Skeletal muscle satellite cell (primary cell): ENCODE measurements around the gene CAMKMT.
"Not testable (repeated sequence)": the region's sequence is repeated elsewhere in the genome, so short reads cannot be mapped to it uniquely, and the experiment has no call there.

Experiments
- H3K27me3 ChIP-seq: 2 replicates; pipeline ENCODE4 v1.7.0; 2013; ENCODE audit warnings: low read length; ENCODE audit not compliant: control insufficient read depth, insufficient read depth
- H3K36me3 ChIP-seq: 2 replicates; pipeline ENCODE4 v1.7.0; 2013; ENCODE audit warnings: mild to moderate bottlenecking, control low read depth, low read length; ENCODE audit not compliant: insufficient read depth
- H3K4me1 ChIP-seq: 2 replicates; pipeline ENCODE4 v1.7.0; 2013; ENCODE audit warnings: low read length; ENCODE audit not compliant: control insufficient read depth, insufficient read depth
- H3K4me2 ChIP-seq: 2 replicates; pipeline ENCODE4 v1.7.0; 2013; ENCODE audit warnings: mild to moderate bottlenecking, low read length
- H3K4me3 ChIP-seq: 2 replicates; pipeline ENCODE4 v1.7.0; 2013; ENCODE audit warnings: low read length
- H3K9ac ChIP-seq: 2 replicates; pipeline ENCODE4 v1.7.0; 2013; ENCODE audit warnings: mild to moderate bottlenecking, low read depth, low read length, moderate library complexity
- H3K9me3 ChIP-seq: replicated peaks from 2 replicates; pipeline ENCODE4 v1.7.0; 2013; ENCODE audit warnings: mild to moderate bottlenecking, control low read depth, low read length

The CAMKMT gene

GRCh38 chr2:44578471-44579093, 216.8 kb downstream of the CAMKMT start:
- H3K4me1 ChIP-seq: peaks cover 22% of the 10 kb centered on the region
- no peaks in the 10 kb centered on the region for H3K36me3 ChIP-seq
- H3K27me3 ChIP-seq: no peaks in the 10 kb centered on the region
- H3K9ac ChIP-seq: no peak overlapping the region
- no peak overlapping the region for H3K4me3 ChIP-seq
- H3K9me3 ChIP-seq: no peaks in the 10 kb centered on the region
- peak overlapping the region; percentile 40 for H3K4me2 ChIP-seq

DNA sequence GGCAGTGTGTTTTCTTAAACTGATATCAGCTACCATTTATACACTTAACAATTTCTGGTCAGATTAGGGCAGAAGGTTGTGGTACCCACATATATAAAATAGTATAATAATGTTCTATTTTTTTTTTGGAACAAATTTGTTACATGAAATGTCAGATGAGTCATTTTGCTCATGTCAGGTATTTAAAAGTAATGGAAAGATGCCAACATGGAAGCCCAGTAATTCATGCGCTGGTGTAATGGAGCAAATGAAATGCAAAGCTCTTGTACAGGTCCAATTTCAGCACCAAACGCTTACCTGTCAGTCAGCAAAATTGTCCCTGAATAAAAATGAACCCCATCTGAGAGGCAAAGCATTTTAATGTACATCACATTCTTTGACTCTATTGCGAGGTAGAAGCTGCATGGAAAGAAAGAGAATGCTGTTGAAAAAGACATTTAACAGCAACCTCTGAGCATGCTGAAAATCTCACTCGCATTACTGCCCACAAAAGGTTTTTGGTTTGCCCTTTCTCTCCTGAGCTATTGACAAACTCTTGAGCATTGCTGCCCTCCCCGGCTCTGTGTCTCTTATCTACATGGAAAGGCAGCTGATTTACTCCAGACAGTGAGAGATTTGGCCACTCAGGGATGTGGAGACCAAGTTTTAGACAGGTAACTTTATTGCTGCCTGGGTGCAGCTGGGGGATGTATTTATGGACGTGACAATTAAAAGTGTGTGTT, 217.5 kb downstream of the CAMKMT start:
- Histone ChIP-seq H3K4me1 (peaks cover 22% of the 10 kb centered on the region), H3K4me2 (peak overlapping the region; percentile 40), H3K9me3 (no peaks in the 10 kb centered on the region), H3K27me3 (no peaks in the 10 kb centered on the region), H3K36me3 (no peaks in the 10 kb centered on the region), H3K9ac (no peak overlapping the region), H3K4me3 (no peak overlapping the region)

GRCh38 chr2:44579837-44580230, 218.1 kb downstream of the CAMKMT start:
- Histone ChIP-seq H3K27me3 (no peaks in the 10 kb centered on the region), H3K4me1 (peaks cover 22% of the 10 kb centered on the region), H3K36me3 (no peaks in the 10 kb centered on the region), H3K9ac (no peak overlapping the region), H3K4me2 (no peak overlapping the region), H3K9me3 (no peaks in the 10 kb centered on the region), H3K4me3 (no peak overlapping the region)

DNA sequence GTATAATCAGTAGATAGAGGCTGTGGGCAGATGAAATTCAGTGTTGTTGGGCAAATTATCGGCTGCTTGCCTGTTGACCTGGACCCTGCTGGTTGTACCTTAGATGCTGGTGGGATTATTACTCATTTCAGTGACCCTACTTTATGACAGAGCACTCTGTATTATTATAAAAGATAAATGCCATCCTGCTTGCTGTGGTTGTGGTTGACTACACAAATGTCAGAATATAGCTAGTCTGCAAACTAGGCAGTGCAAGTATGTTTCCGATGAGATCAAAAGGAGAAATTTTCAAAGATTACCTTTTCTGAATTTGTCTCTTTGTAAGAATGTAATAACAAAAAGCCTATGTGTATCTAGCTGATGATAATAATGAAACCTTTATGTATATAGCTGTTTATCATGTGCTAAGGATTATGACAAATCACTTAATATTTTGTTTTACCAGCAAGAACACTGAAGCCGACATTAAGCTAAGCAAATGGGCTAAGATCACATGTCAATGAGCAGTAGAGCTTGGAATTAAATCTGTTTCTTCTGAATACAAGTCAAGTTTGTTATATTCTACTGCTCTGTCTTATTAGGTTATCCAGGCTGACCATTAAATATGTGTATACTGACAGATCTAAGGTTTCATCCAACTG, 219.2 kb downstream of the CAMKMT start:
- Histone ChIP-seq H3K27me3 (no peaks in the 10 kb centered on the region), H3K4me1 (peaks cover 22% of the 10 kb centered on the region), H3K9me3 (no peaks in the 10 kb centered on the region), H3K4me3 (no peak overlapping the region), H3K9ac (no peak overlapping the region), H3K36me3 (no peaks in the 10 kb centered on the region), H3K4me2 (no peak overlapping the region)

DNA sequence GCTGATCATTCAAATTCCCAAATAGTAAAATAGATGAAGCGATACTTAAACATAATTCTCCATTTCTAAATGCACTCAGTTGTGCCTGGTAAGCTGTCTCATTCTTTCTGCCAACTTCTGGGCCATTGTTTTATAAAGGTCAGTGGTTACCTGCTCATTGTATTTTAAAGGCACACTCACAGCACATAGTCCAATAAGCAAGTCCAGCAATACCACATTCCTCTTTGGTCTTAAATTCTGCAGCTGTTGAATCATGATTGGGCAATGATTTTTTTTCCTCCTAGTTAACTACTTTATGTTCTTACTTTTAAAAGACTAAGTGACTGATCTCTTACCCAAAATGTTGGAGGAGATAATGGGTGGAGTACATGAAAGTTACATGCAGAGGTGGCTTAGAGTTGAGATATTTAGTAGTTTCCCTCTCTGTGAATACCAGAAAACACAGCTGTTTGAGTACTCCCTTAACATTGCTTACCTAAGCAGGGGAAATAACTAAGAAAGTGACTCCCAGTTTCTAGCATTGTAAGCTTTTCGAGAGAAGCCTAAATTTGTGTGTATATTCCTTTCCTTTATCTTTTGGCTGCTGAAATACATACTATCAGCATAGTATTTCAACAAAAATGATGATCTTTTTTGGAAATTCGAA, 220.7 kb downstream of the CAMKMT start:
- Histone ChIP-seq H3K9me3 (no peaks in the 10 kb centered on the region), H3K4me2 (no peak overlapping the region), H3K4me3 (no peak overlapping the region), H3K4me1 (peaks cover 22% of the 10 kb centered on the region), H3K36me3 (no peaks in the 10 kb centered on the region), H3K27me3 (no peaks in the 10 kb centered on the region), H3K9ac (no peak overlapping the region)

- H3K36me3 ChIP-seq, H3K4me2 ChIP-seq, H3K9ac ChIP-seq, H3K4me1 ChIP-seq, H3K27me3 ChIP-seq, H3K4me3 ChIP-seq, H3K9me3 ChIP-seq: not testable (repeated sequence)
Measured at GRCh38 chr2:44595615-44596014, 233.9 kb downstream of the CAMKMT start.

- no peak overlapping the region for H3K9ac ChIP-seq
- H3K9me3 ChIP-seq: no peaks in the 10 kb centered on the region
- H3K4me1 ChIP-seq: no peaks in the 10 kb centered on the region
Measured at GRCh38 chr2:44596537-44597320, 235.0 kb downstream of the CAMKMT start.

DNA sequence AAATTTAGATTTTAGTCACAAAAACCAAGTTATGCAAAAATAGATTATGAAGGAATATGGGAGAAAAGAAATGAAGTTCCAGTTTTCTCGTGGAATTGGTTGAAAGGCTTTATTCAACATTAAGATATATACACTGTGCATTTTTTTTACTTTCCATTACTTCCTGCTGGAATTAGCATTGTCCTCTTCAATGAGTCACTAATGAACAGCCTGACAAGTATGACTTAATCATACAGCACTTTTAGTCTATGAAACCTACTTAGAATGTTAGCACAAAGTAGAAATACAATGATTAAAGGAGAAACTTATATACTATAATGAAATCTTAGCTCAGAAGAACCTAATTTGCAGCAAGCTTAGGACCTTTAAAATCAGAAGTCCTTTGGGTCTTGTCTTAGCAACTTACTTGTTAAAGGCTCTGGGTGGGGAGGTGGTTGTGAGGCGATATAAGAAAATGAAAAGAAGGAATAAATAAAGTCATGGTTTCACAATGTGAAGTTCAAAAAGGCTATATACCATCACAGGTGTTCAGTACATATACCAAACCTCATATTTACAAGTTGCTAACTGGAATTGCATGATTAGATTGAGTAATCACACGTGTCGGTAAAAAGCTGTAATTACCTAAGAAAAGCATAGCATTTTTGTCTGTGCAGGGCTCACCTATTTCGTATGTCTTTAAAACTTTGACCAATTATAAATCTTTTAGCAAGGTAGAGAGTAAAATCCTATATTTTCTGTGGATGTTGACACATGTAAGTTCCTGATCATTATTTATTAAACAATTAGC, 236.8 kb downstream of the CAMKMT start:
- H3K36me3 ChIP-seq: no peaks in the 10 kb centered on the region
- H3K4me2 ChIP-seq: no peak overlapping the region

More at GRCh38 chr2:44596537-44597320, 235.0 kb downstream of the CAMKMT start:
- no peak overlapping the region for H3K4me3 ChIP-seq
- no peaks in the 10 kb centered on the region for H3K36me3 ChIP-seq
- no peaks in the 10 kb centered on the region for H3K27me3 ChIP-seq
- H3K4me2 ChIP-seq: no peak overlapping the region

DNA sequence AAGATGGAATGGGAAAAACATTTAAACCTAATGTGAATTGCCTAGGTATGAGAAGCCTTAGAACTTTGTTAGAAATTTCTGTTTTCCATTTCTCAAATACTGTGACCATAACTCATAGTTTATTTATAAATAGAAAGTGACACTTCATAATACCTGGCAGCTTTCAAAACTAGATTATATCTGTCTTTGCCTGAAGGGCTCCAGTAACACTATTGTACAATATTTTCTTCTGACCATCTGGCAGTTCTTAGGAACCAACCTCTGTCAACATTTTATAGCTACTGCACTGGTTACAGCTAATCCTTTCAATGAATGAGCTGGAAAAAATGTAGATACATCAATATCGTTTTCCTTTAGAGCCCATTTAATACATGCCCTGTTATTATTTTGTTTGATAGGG, 237.4 kb downstream of the CAMKMT start:
- no peaks in the 10 kb centered on the region for H3K27me3 ChIP-seq
- H3K9me3 ChIP-seq: no peaks in the 10 kb centered on the region
- no peaks in the 10 kb centered on the region for H3K36me3 ChIP-seq
- no peaks in the 10 kb centered on the region for H3K4me1 ChIP-seq
- no peak overlapping the region for H3K4me2 ChIP-seq
- no peak overlapping the region for H3K4me3 ChIP-seq
- no peak overlapping the region for H3K9ac ChIP-seq

More for the DNA sequence above, 236.8 kb downstream of the CAMKMT start:
- Histone ChIP-seq H3K4me3 (no peak overlapping the region), H3K9ac (no peak overlapping the region), H3K9me3 (no peaks in the 10 kb centered on the region), H3K4me1 (no peaks in the 10 kb centered on the region), H3K27me3 (no peaks in the 10 kb centered on the region)

DNA sequence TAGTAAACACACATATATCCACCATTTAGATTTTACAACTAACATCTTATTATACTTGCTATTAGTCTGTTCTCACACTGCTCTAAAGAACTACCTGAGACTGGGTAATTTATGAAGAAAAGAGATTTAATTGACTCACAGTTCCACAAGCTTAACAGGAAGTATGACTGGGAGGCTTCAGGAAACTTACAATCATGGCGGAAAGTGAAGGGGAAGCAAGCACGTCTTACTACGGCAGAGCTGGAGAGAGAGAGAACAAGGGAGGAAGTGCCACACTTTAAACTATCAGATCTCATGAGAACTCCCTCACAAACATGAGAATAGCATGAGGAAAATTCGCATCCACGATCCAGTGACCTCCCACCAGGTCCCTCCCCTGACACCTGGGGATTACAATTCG, 240.7 kb downstream of the CAMKMT start:
- no peaks in the 10 kb centered on the region for H3K36me3 ChIP-seq
- no peak overlapping the region for H3K4me2 ChIP-seq
- H3K4me1 ChIP-seq: no peaks in the 10 kb centered on the region
- H3K9ac ChIP-seq: no peak overlapping the region
- H3K9me3 ChIP-seq: no peaks in the 10 kb centered on the region
- H3K4me3 ChIP-seq: no peak overlapping the region
- no peaks in the 10 kb centered on the region for H3K27me3 ChIP-seq
